Panc1 (cell line): Measurements from ENCODE around the gene CTRB1. TPM values are rescaled to one million over a fixed set of nuclear protein-coding genes. Genes with fewer than 3 reads are reported as not detected.

ENCODE experiments used
- ATAC-seq: fragments of 200-7000 bp; cut with Tn5 transposase; 2 replicates; pipeline ENCODE4 v1.9.1; 2020; ENCODE audit warnings: mild to moderate bottlenecking, moderate library complexity
- BruUV-seq: library from RNA; stranded (reverse); fragments of 400-500 nt; replicated peaks from 2 replicates; lab custom pipeline; 2021; lab: Mats Ljungman, UMichigan
- CTCF ChIA-PET: fragments of 300-600 bp; sonication (Branson Sonifier 250); formaldehyde crosslinking; loops from one replicate; lab custom pipeline; 2022; ENCODE audit warnings: antibody characterized with exemption; lab: Charles Lee
- POLR2A ChIA-PET: fragments of 300-600 bp; sonication (Branson Sonifier 250); formaldehyde crosslinking; loops from one replicate; lab custom pipeline; 2022; ENCODE audit warnings: antibody characterized with exemption; lab: Charles Lee
- DNase-seq: peaks from one replicate; pipeline ENCODE4 v3.0.0-alpha.2; 2010; ENCODE audit warnings: low read depth, low spot score
- H3K27ac ChIP-seq: 2 replicates; pipeline ENCODE4 v1.5.1; 2011; ENCODE audit warnings: mild to moderate bottlenecking, low read length, inconsistent platforms
- H3K27me3 ChIP-seq: fragments of 200-500 bp; sonication (Bioruptor generic); 2 replicates; pipeline ENCODE4 v1.6.0; 2014; ENCODE audit warnings: low read length, inconsistent platforms; ENCODE audit not compliant: control insufficient read depth, insufficient read depth
- H3K36me3 ChIP-seq: fragments of 200-500 bp; sonication (Bioruptor generic); 2 replicates; pipeline ENCODE4 v1.5.1; 2014; ENCODE audit warnings: inconsistent platforms, mild to moderate bottlenecking, low read length, moderate library complexity; ENCODE audit not compliant: control insufficient read depth, insufficient read depth
- H3K4me1 ChIP-seq: 2 replicates; pipeline ENCODE4 v1.5.1; 2011; ENCODE audit warnings: inconsistent platforms, mild to moderate bottlenecking, low read length, moderate library complexity; ENCODE audit not compliant: control insufficient read depth, insufficient read depth
- H3K4me3 ChIP-seq, 2 experiments: 2 replicates each; pipeline ENCODE4 v1.5.1; 2011 to 2012; ENCODE audit warnings: low read depth in 2 of 2, low read length in 2 of 2, mild to moderate bottlenecking in 2 of 2, inconsistent platforms in 1 of 2, moderate library complexity in 1 of 2
- H3K9me3 ChIP-seq: fragments of 200-500 bp; sonication (Bioruptor generic); 2 replicates; pipeline ENCODE4 v1.5.1; 2014; ENCODE audit warnings: low read depth, mild to moderate bottlenecking, inconsistent platforms, low read length, moderate library complexity; ENCODE audit not compliant: control insufficient read depth, insufficient read depth
- CTCF ChIP-seq: fragments of 450-650 bp; IDR thresholded peaks from 2 replicates; pipeline ENCODE4 v1.5.1; 2017; ENCODE audit warnings: mild to moderate bottlenecking
- POLR2AphosphoS5 ChIP-seq: IDR thresholded peaks from 2 replicates; pipeline ENCODE4 v1.6.1; 2012; ENCODE audit warnings: mild to moderate bottlenecking, low read depth, low read length, moderate library complexity
- REST ChIP-seq, 2 experiments: IDR thresholded peaks; 2 replicates each; pipeline ENCODE4 v1.6.1; 2011 to 2012; ENCODE audit warnings: low read depth in 2 of 2, control low read depth in 1 of 2, low read length in 1 of 2, mild to moderate bottlenecking in 1 of 2, moderate library complexity in 1 of 2; ENCODE audit not compliant: insufficient read depth in 1 of 2
- SIN3A ChIP-seq: IDR thresholded peaks from 2 replicates; pipeline ENCODE4 v1.6.1; 2012; ENCODE audit warnings: low read depth, mild to moderate bottlenecking, low read length, moderate library complexity, borderline replicate concordance; ENCODE audit not compliant: insufficient read depth
- TCF7L2 ChIP-seq: IDR thresholded peaks from 2 replicates; pipeline ENCODE4 v1.6.1; 2011; ENCODE audit warnings: mild to moderate bottlenecking, low read depth, low read length, inconsistent platforms
- in situ Hi-C: cut with HindIII; loops from 2 replicates; pipeline ENCODE4 v1.10.0; 2016; ENCODE audit warnings: low sequenced_read_pairs, low pct_unique_long_range_greater_than_20kb
- intact Hi-C: fragments of 100-400 bp; cut with micrococcal nuclease; formaldehyde crosslinking; loops from one replicate; pipeline ENCODE4 v1.10.0; 2022; ENCODE audit not compliant: unreplicated experiment
- total RNA-seq: library from RNA; stranded (reverse); gene quantifications from one replicate; pipeline ENCODE4 v1.2.1, GENCODE V29; 2021; ENCODE audit not compliant: unreplicated experiment

The CTRB1 gene
- total RNA-seq, 1 experiment from 2014 or later, result 2.7 TPM

GRCh38 chr16:75197522-75198134 lies 21.2 kb upstream of the CTRB1 start:
- CTCF ChIA-PET, result no interaction called here
- in situ Hi-C loops (no loop called here), intact Hi-C loops (loop anchor here (2.0 kb wide), 1 partner anchor 205 kb away; no protein-coding TSS in a partner anchor)
- ATAC-seq (no peak), DNase-seq (no peak)
- BruUV-seq, result no TSS peak
- H3K4me1 ChIP-seq, result no peaks in the 10 kb centered on the region
- H3K9me3 ChIP-seq, result no peaks in the 10 kb centered on the region
- POLR2A ChIA-PET, result no interaction called here
- H3K27me3 ChIP-seq, result no peaks in the 10 kb centered on the region
- H3K4me3 ChIP-seq, result 0 out of 4 replicates have a peak overlapping the region, but pooled peaks of 1 of the 2 experiments have one; percentile 1
- no peaks in the 10 kb centered on the region for H3K36me3 ChIP-seq
- H3K27ac ChIP-seq, result no peak overlapping the region
- TF ChIP-seq CTCF (no peak), SIN3A (no peak), POLR2AphosphoS5 (no peak), TCF7L2 (no peak), REST (IDR thresholded peaks at IDR 0.05; ENCODE audit: insufficient read depth in 1 of 2, low read depth in 2 of 2, low read length in 1 of 2) (no peak)

DNA sequence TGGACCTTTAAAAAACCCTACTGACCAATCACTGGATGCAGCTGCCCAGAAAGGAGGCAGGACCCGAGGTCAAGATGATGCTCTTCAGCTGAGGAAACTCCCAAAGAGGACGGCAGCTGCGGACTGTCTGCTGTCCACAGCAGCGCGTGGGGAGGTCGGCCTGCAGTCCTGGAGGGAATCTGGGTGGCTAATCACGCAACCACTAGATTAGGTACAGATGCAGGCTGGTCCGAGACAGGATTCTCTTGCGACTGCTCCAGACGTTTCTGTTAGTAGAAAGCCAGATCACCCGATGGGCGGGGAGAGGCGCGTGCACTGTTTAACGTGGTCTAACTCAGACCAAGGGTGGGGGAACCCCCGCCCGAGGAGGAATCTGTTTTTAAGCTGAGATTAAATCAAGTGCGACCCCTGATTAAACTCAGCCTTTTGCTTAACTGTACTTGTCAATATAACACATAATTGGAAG lies 20.6 kb upstream of the CTRB1 start:
- Histone ChIP-seq H3K9me3 (no peaks in the 10 kb centered on the region), H3K4me3 (0 out of 4 replicates have a peak overlapping the region, but pooled peaks of 1 of the 2 experiments have one; percentile 1), H3K27ac (no peak overlapping the region), H3K36me3 (no peaks in the 10 kb centered on the region), H3K4me1 (no peaks in the 10 kb centered on the region), H3K27me3 (no peaks in the 10 kb centered on the region)
- intact Hi-C loops, result loop anchor here (2.0 kb wide), 1 partner anchor 205 kb away; no protein-coding TSS in a partner anchor
- CTCF ChIA-PET, result no interaction called here
- DNase-seq (no peak), ATAC-seq (no peak; the same call in 1 of the 2 replicates)
- POLR2A ChIA-PET, result no interaction called here
- TF ChIP-seq SIN3A, result no peak
- TF ChIP-seq CTCF, result no peak
- in situ Hi-C loops, result no loop called here
- no TSS peak for BruUV-seq
